H1 (cell line): ENCODE results near the gene ZNF135. TPM values are rescaled to one million over a fixed set of nuclear protein-coding genes. Genes with fewer than 3 reads are reported as not detected.

ENCODE experiments used
- CTCF ChIA-PET: fragments of 300-600 bp; sonication (Branson Sonifier 250); formaldehyde crosslinking; loops from one replicate; lab custom pipeline; 2021; ENCODE audit not compliant: partially characterized antibody; lab: Charles Lee
- POLR2A ChIA-PET: fragments of 300-600 bp; sonication (Branson Sonifier 250); formaldehyde crosslinking; loops from one replicate; lab custom pipeline; 2021; ENCODE audit warnings: inconsistent platforms; ENCODE audit not compliant: partially characterized antibody; lab: Charles Lee
- DNase-seq, 2 experiments: peaks; one replicate each; pipeline versions ENCODE4 v3.0.0 to v3.0.0-alpha.2; 2010 to 2022; ENCODE audit warnings: low spot score in 2 of 2, low read depth in 1 of 2, mixed read lengths in 1 of 2
- FAIRE-seq: peaks from 2 replicates; lab custom pipeline; 2011; peaks lifted over from hg19 to GRCh38; lab: Jason Lieb, UNC
- H2AFZ ChIP-seq: 2 replicates; pipeline ENCODE4 v1.8.1; 2012; ENCODE audit warnings: low read length, inconsistent platforms
- H2AK5ac ChIP-seq: 2 replicates; pipeline ENCODE4 v1.6.1; 2013; ENCODE audit warnings: low read depth, low read length
- H2BK120ac ChIP-seq: replicated peaks from 2 replicates; pipeline ENCODE3; 2013; ENCODE audit warnings: low read depth, low read length, inconsistent platforms
- H2BK12ac ChIP-seq: 2 replicates; pipeline ENCODE4 v1.6.1; 2013; ENCODE audit warnings: low read depth, low read length
- H2BK15ac ChIP-seq: 2 replicates; pipeline ENCODE4 v1.6.1; 2013; ENCODE audit warnings: low read length
- H2BK20ac ChIP-seq: 2 replicates; pipeline ENCODE4 v1.6.1; 2013; ENCODE audit warnings: low read length
- H2BK5ac ChIP-seq: 2 replicates; pipeline ENCODE4 v1.6.1; 2013; ENCODE audit warnings: low read depth, low read length
- H3K14ac ChIP-seq: 2 replicates; pipeline ENCODE4 v1.6.1; 2013; ENCODE audit warnings: inconsistent platforms; ENCODE audit not compliant: insufficient read length
- H3K18ac ChIP-seq: 2 replicates; pipeline ENCODE4 v1.6.1; 2013; ENCODE audit warnings: low read length; ENCODE audit errors: extremely low read depth
- H3K23ac ChIP-seq: 2 replicates; pipeline ENCODE4 v1.6.1; 2013; ENCODE audit warnings: inconsistent platforms; ENCODE audit not compliant: insufficient read length
- H3K23me2 ChIP-seq: 2 replicates; pipeline ENCODE4 v1.6.1; 2013; ENCODE audit warnings: low read depth, low read length
- H3K27ac ChIP-seq: 2 replicates; pipeline ENCODE4 v1.6.1; 2011; ENCODE audit warnings: low read depth, low read length, inconsistent platforms
- H3K27me3 ChIP-seq, 4 experiments: replicated peaks in 1 of 4; 1 replicate in 1 of 4; 2 replicates in 3 of 4; pipeline versions ENCODE4 v1.6.1 to v1.8.1; 2011 to 2013; ENCODE audit warnings: low read length in 3 of 4, mild to moderate bottlenecking in 3 of 4, inconsistent platforms in 2 of 4, mixed read lengths in 2 of 4, moderate library complexity in 1 of 4; ENCODE audit not compliant: control insufficient read depth in 3 of 4, insufficient read depth in 3 of 4; ENCODE audit errors: extremely low read depth in 1 of 4
- H3K36me3 ChIP-seq, 4 experiments: 2 replicates each; pipeline versions ENCODE4 v1.6.1 to v1.8.1; 2011 to 2013; ENCODE audit warnings: mild to moderate bottlenecking in 4 of 4, low read length in 3 of 4, moderate library complexity in 2 of 4, control low read depth in 1 of 4, inconsistent platforms in 1 of 4; ENCODE audit not compliant: insufficient read depth in 4 of 4, control insufficient read depth in 2 of 4
- H3K4ac ChIP-seq: replicated peaks from 2 replicates; pipeline ENCODE3; 2013; ENCODE audit warnings: low read length, low read depth, mixed read lengths, inconsistent platforms; ENCODE audit not compliant: insufficient read length
- H3K4me1 ChIP-seq, 4 experiments: replicated peaks in 1 of 4; 1 replicate in 1 of 4; 2 replicates in 3 of 4; pipeline versions ENCODE4 v1.6.1 to v1.8.1; 2011 to 2013; ENCODE audit warnings: low read length in 3 of 4, inconsistent platforms in 2 of 4, mixed read lengths in 1 of 4; ENCODE audit not compliant: insufficient read depth in 4 of 4, control insufficient read depth in 3 of 4
- H3K4me2 ChIP-seq, 2 experiments: 2 replicates each; pipeline versions ENCODE4 v1.6.1 to v1.8.1; 2011 to 2013; ENCODE audit warnings: low read depth in 2 of 2, low read length in 2 of 2, control low read depth in 1 of 2, inconsistent platforms in 1 of 2, mild to moderate bottlenecking in 1 of 2; ENCODE audit not compliant: insufficient read depth in 1 of 2
- H3K4me3 ChIP-seq, 4 experiments: fragments of 200-600, 300-600 bp in 1 of 4; sonication (generic), shearing (Covaris generic), sonication (Bioruptor Twin) in 1 of 4; 2 replicates each; pipeline versions ENCODE4 v1.5.1 to v1.8.1; 2011 to 2016; ENCODE audit warnings: low read length in 4 of 4, low read depth in 3 of 4, control low read depth in 2 of 4, inconsistent platforms in 2 of 4, mild to moderate bottlenecking in 2 of 4, mixed read lengths in 1 of 4, moderate library complexity in 1 of 4; ENCODE audit not compliant: insufficient read depth in 2 of 4; ENCODE audit errors: extremely low read depth in 1 of 4
- H3K56ac ChIP-seq: replicated peaks from 2 replicates; pipeline ENCODE3; 2013; ENCODE audit warnings: low read depth, mild to moderate bottlenecking, mixed read lengths, low read length, inconsistent platforms; ENCODE audit not compliant: insufficient read length
- H3K79me1 ChIP-seq: 2 replicates; pipeline ENCODE4 v1.6.1; 2013; ENCODE audit warnings: low read depth, low read length, control low read depth
- H3K79me2 ChIP-seq, 2 experiments: 2 replicates each; pipeline versions ENCODE4 v1.6.1 to v1.8.1; 2012 to 2013; ENCODE audit warnings: low read length in 2 of 2, mild to moderate bottlenecking in 2 of 2, inconsistent platforms in 1 of 2; ENCODE audit not compliant: insufficient read depth in 2 of 2, control insufficient read depth in 1 of 2
- H3K9ac ChIP-seq, 4 experiments: replicated peaks in 1 of 4; 1 replicate in 1 of 4; 2 replicates in 3 of 4; pipeline versions ENCODE4 v1.6.1 to v1.8.1; 2011 to 2013; ENCODE audit warnings: low read depth in 3 of 4, low read length in 3 of 4, control low read depth in 2 of 4, mild to moderate bottlenecking in 2 of 4, moderate library complexity in 2 of 4, inconsistent platforms in 1 of 4; ENCODE audit errors: extremely low read depth in 1 of 4
- H3K9me3 ChIP-seq, 2 experiments: 2 replicates each; pipeline versions ENCODE4 v1.6.1 to v1.8.1; 2012 to 2013; ENCODE audit warnings: mild to moderate bottlenecking in 2 of 2, moderate library complexity in 2 of 2, control low read depth in 1 of 2, inconsistent platforms in 1 of 2, low read depth in 1 of 2, low read length in 1 of 2, mixed read lengths in 1 of 2; ENCODE audit not compliant: insufficient read depth in 2 of 2
- H4K20me1 ChIP-seq, 2 experiments: replicated peaks in 1 of 2; 2 replicates each; pipeline versions ENCODE3 to v1.8.1; 2011 to 2013; ENCODE audit warnings: inconsistent platforms in 2 of 2, low read length in 2 of 2, mild to moderate bottlenecking in 1 of 2; ENCODE audit not compliant: insufficient read depth in 2 of 2, control insufficient read depth in 1 of 2
- H4K5ac ChIP-seq: 2 replicates; pipeline ENCODE4 v1.6.1; 2013; ENCODE audit warnings: low read length, low read depth, mixed read lengths, inconsistent platforms; ENCODE audit not compliant: insufficient read length
- H4K8ac ChIP-seq: 2 replicates; pipeline ENCODE4 v1.8.0; 2013; ENCODE audit warnings: mild to moderate bottlenecking, moderate library complexity, low read length, inconsistent platforms; ENCODE audit not compliant: insufficient read depth; ENCODE audit errors: extremely low read depth
- H4K91ac ChIP-seq: replicated peaks from 2 replicates; pipeline ENCODE3; 2013; ENCODE audit warnings: low read length, mixed read lengths, inconsistent platforms; ENCODE audit not compliant: insufficient read length
- KDM4A ChIP-seq: IDR thresholded peaks from one replicate; pipeline ENCODE4 v1.7.1; 2012; ENCODE audit warnings: low read depth, mild to moderate bottlenecking, moderate library complexity, low read length, inconsistent platforms; ENCODE audit not compliant: severe bottlenecking
- POLR2A ChIP-seq, 2 experiments: IDR thresholded peaks; 1 replicate in 1 of 2; 2 replicates in 1 of 2; pipeline ENCODE4 v1.6.1; 2011; ENCODE audit warnings: low read depth in 2 of 2, low read length in 2 of 2, mild to moderate bottlenecking in 2 of 2; ENCODE audit errors: control extremely low read depth in 1 of 2
- WGBS, 2 experiments: shearing (Covaris generic) in 1 of 2; methylation state at CpG; one replicate each; pipeline versions ENCODE4 v1.1.6 to v1.1.7; 2013 to 2015; ENCODE audit warnings: low lambda C conversion rate in 2 of 2, mixed read lengths in 2 of 2, inconsistent platforms in 1 of 2, low coverage in 1 of 2, missing lambda C conversion rate in 1 of 2; ENCODE audit not compliant: insufficient replicate concordance in 2 of 2, insufficient coverage in 1 of 2, insufficient read length in 1 of 2; ENCODE audit errors: extremely low coverage in 1 of 2, missing lambda C conversion rate in 1 of 2; 5-methylcytosine and 5-hydroxymethylcytosine counted together
- polyA plus RNA-seq, 7 experiments: library from polyadenylated mRNA; depleted of rRNA in 3 of 7; stranded (reverse) in 5 of 7; unstranded in 2 of 7; fragments of >200 nt in 5 of 7; fragments of 200-250 nt in 2 of 7; gene quantifications; 1 replicate in 5 of 7; 2 replicates in 1 of 7; 4 replicates in 1 of 7; pipeline versions ENCODE4 v1.2.1 to v1.2.3, GENCODE V29; 2011 to 2013; ENCODE audit warnings: missing spikeins in 2 of 7, mixed read lengths in 2 of 7
- total RNA-seq: library from RNA; stranded (reverse); fragmentation: NEBNext Ultra II Directional; extraction: Animal tissue kit (Norgen Biotek cat#: 25700); gene quantifications from 2 replicates; pipeline ENCODE4 v1.2.1, GENCODE V29; 2021

ZNF135 gene
- total and polyA plus RNA-seq, 2 of the 8 experiments (the other 6 are each of a cell fraction or from before 2014, with no cell fraction given): 5.2 to 7.9 TPM

GRCh38 chr19:58086825-58087710 is 28.0 kb downstream of the ZNF135 start:
- Histone ChIP-seq H3K27ac (no peak overlapping the region), H2AK5ac (no peak overlapping the region), H2BK20ac (no peak overlapping the region), H3K79me1 (no peaks in the 10 kb centered on the region), H3K56ac (no peak overlapping the region), H4K8ac (peak overlapping the region; percentile 65; the same call in 1 of the 2 replicates), H3K4me3 (no peak overlapping the region), H4K5ac (no peak overlapping the region), H3K27me3 (no peaks in the 10 kb centered on the region), H3K79me2 (no peaks in the 10 kb centered on the region), H3K14ac (no peak overlapping the region), H3K36me3 (peaks cover 2 to 34% (median 16%) of the 10 kb centered on the region in 4 experiments; a peak in 7 of 8 replicates), H3K4ac (no peak overlapping the region), H3K9ac (no peak overlapping the region), H3K23ac (no peak overlapping the region), H2BK5ac (no peak overlapping the region), H3K9me3 (no peaks in the 10 kb centered on the region; a peak in 1 of 4 replicates), H3K4me1 (0 out of 7 replicates have a peak, but pooled peaks cover 0 to 2% (median 0%) of the 10 kb centered on the region in 4 experiments), H3K23me2 (no peaks in the 10 kb centered on the region), H4K20me1 (peaks cover 0 to 3% of the 10 kb centered on the region in 2 experiments), H3K4me2 (no peak overlapping the region), H2BK120ac (no peak overlapping the region), H2BK15ac (no peak overlapping the region), H4K91ac (no peak overlapping the region), H2BK12ac (no peak overlapping the region), H3K18ac (no peak overlapping the region), H2AFZ (no peak overlapping the region)
- FAIRE-seq (no peak), DNase-seq (no peak)
- 0 out of 3 replicates have a peak, but pooled peaks of 1 of the 2 experiments have one; percentile 21 for TF ChIP-seq POLR2A (IDR thresholded peaks at IDR 0.05; ENCODE audit: control extremely low read depth in 1 of 2, low read depth in 2 of 2, low read length in 2 of 2)
- TF ChIP-seq KDM4A: no peak
- POLR2A ChIA-PET: interaction anchor here (0.6 to 4.4 kb wide), 7 partner anchors 8 to 149 kb away, joined by 3 to 19 read pairs (median 6); partner anchors contain the start of gene ZSCAN18
- CTCF ChIA-PET: interaction anchor here (0.7 kb wide), 1 partner anchor 32 kb away, joined by 3 read pairs; no protein-coding TSS in a partner anchor
- WGBS, 2 experiments: 94% methylated on average over 18 of the region's 23 CpGs; no CpG with 5 or more reads in 1 of the 2 experiments
